Naive B cell (primary cell): Measurements from ENCODE around the gene NCAPD3. TPM values are rescaled to one million over a fixed set of nuclear protein-coding genes. Genes with fewer than 3 reads are reported as not detected.
"Not testable (repeated sequence)": the region's sequence is repeated elsewhere in the genome, so short reads cannot be mapped to it uniquely, and the experiment has no call there.

Experiments used
- ATAC-seq, 2 donors: fragments of 150-1000 bp; cut with Tn5 transposase; 2 replicates each; pipeline ENCODE4 v1.10.0; 2021; ENCODE audit warnings: low read depth in 2 of 2, mild to moderate bottlenecking in 2 of 2, moderate library complexity in 2 of 2
- DNase-seq: peaks from one replicate; pipeline ENCODE4 v3.0.0; 2022
- H3K27ac Mint-ChIP-seq, 6 donors: one replicate each; pipeline ENCODE4 v1.8.0; 2020 to 2022; ENCODE audit warnings: mild to moderate bottlenecking in 6 of 6, mixed read lengths in 6 of 6, moderate library complexity in 5 of 6, inconsistent platforms in 2 of 6
- H3K27me3 Mint-ChIP-seq, 3 donors: one replicate each; pipeline ENCODE4 v1.8.0; 2021 to 2022; ENCODE audit warnings: mixed read lengths in 3 of 3, mild to moderate bottlenecking in 1 of 3
- H3K36me3 Mint-ChIP-seq, 2 donors: one replicate each; pipeline ENCODE4 v1.8.0; 2020 to 2022; ENCODE audit warnings: mixed read lengths in 2 of 2, inconsistent platforms in 1 of 2, mild to moderate bottlenecking in 1 of 2
- H3K4me1 Mint-ChIP-seq, 3 donors: one replicate each; pipeline ENCODE4 v1.8.0; 2020 to 2022; ENCODE audit warnings: mixed read lengths in 3 of 3, inconsistent platforms in 1 of 3, mild to moderate bottlenecking in 1 of 3, moderate library complexity in 1 of 3
- H3K4me3 Mint-ChIP-seq, 8 donors: one replicate each; pipeline ENCODE4 v1.8.0; 2020 to 2022; ENCODE audit warnings: mild to moderate bottlenecking in 8 of 8, mixed read lengths in 8 of 8, moderate library complexity in 8 of 8, inconsistent platforms in 2 of 8
- H3K9me3 Mint-ChIP-seq, 7 donors: one replicate each; pipeline ENCODE4 v1.8.0; 2020 to 2022; ENCODE audit warnings: mixed read lengths in 7 of 7, mild to moderate bottlenecking in 5 of 7, inconsistent platforms in 2 of 7, moderate library complexity in 1 of 7
- polyA plus RNA-seq, 6 donors: library from polyadenylated mRNA; unstranded; fragments of 300-500 nt; fragmentation: Illumina TruSeq; gene quantifications; one replicate each; pipeline ENCODE4 v1.2.3, GENCODE V29; 2021; ENCODE audit warnings: low read depth in 6 of 6

Gene NCAPD3
- polyA plus RNA-seq, 6 donors from 2014 or later: 6.2 to 13.2 (median 8.6) TPM

DNA sequence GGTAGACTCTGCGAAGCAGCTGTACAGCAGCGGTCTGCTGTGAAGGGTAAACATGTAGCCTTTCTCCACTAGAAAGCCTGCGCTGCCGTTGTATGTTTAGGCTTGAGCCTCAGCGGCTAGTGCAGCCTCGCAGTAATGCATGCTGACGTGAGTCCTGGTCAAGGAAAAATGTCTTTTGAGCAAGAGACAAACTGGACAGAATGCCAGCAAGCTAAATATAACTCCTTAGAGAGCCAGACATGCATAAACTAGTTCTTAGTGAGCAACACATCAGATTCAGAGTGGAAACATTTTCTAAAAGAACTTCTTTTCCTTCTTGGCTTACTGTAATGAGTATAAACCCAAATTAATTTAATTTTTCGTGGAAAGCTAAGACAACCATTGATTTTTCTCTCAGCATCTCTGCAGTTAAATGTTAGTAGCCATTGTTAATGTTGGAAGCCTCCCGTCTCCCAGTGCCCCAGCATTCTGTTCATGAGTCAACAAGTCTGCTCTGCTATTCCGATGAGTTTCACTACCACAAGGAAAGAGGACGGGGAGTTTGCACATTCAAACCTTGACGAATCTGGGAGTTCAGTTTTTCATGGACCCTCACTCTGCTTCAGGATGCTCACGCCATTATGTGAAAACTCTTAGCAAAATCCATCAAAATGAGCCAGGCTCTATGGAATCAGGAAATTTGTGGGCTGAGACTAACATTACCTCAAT is 103.5 kb downstream of the NCAPD3 start:
- no peak overlapping the region for H3K27ac Mint-ChIP-seq
- peaks cover 17 to 23% (median 20%) of the 10 kb centered on the region in 3 donors for H3K27me3 Mint-ChIP-seq
- ATAC-seq (no peak), DNase-seq (no peak)
- H3K36me3 Mint-ChIP-seq: peaks cover 14 to 19% of the 10 kb centered on the region in 2 donors
- H3K4me1 Mint-ChIP-seq: peaks cover 13 to 15% (median 14%) of the 10 kb centered on the region in 3 donors
- H3K9me3 Mint-ChIP-seq: no peaks in the 10 kb centered on the region
- no peak overlapping the region for H3K4me3 Mint-ChIP-seq

DNA sequence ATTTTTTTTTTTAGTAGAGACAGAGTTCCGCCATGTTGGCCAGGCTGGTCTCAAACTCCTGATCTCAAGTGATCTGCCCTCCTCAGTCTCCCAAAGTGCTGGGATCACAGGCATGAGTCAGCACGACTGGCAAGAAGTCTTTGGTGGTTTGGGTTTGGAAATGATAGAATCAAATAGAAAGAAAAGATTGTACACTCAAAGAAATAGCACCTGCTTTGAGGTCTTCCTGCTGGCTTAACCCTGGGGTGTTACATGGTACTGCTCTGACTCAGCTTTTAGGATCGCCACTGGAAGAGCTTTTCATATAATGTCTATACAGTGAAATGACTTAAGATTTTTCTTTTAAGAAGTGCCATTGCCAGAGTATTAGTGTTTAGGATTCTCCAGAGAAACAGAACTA is 104.7 kb downstream of the NCAPD3 start:
- Mint-ChIP-seq H3K4me1 (peaks cover 5 to 12% (median 7%) of the 10 kb centered on the region in 3 donors), H3K36me3 (peaks cover 14 to 17% of the 10 kb centered on the region in 2 donors), H3K9me3 (peaks cover 0 to under 1% (median 0%) of the 10 kb centered on the region in 7 donors), H3K27me3 (peaks cover 12 to 16% (median 15%) of the 10 kb centered on the region in 3 donors), H3K4me3 (no peak overlapping the region), H3K27ac (no peak overlapping the region)
- ATAC-seq (no peak), DNase-seq (no peak)

DNA sequence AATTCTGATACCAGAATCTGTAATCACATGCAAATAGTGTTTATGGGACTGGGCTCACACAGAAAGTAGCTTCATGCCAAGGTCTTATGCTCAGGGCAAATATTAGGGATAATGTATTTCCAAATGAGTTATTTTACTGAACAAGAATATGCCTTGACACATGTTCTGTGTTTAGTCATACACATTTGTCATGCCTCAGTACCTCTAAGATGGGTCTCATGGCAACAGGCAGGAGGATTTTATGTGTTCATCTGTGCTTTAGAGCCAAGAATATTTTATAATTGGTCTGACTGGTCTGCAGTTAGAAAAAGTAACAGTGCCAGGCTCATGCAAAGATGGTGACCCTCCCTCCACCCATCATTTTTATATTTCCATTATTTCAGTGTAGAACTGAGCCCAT is 105.8 kb downstream of the NCAPD3 start:
- H3K36me3 Mint-ChIP-seq: peaks cover 10 to 14% of the 10 kb centered on the region in 2 donors
- H3K4me3 Mint-ChIP-seq: no peak overlapping the region
- peak overlapping the region in 2 of 6 donors; percentile 50 to 61 for H3K27ac Mint-ChIP-seq
- peaks cover 0 to 4% (median 0%) of the 10 kb centered on the region in 7 donors for H3K9me3 Mint-ChIP-seq
- no peak for ATAC-seq
- peaks cover 6 to 10% (median 8%) of the 10 kb centered on the region in 3 donors for H3K27me3 Mint-ChIP-seq
- no peak for DNase-seq
- H3K4me1 Mint-ChIP-seq: peaks cover 0 to 12% (median 0%) of the 10 kb centered on the region in 3 donors

DNA sequence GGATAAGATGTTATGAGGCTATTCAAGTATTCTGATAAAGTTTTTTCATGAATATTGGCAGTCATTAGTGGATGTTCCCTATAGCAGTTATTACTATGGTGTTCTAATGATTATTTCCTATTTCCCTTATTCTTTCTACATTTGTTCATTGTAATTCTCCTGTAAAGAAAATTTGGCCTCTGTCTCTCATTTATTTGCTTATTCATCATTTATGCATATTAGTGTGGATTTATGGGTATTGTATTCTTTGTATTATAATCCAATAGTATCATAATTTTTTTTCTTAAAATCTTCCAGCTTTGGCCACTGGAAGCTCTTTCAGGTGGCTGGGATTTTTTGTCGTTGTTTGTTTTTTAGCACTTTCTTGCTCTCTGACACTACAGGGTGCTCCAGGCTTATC is 107.6 kb downstream of the NCAPD3 start:
- ATAC-seq: no peak
- H3K27ac Mint-ChIP-seq: no peak overlapping the region
- peaks cover 0 to 9% (median 0%) of the 10 kb centered on the region in 3 donors for H3K4me1 Mint-ChIP-seq
- H3K36me3 Mint-ChIP-seq: peaks cover 13 to 20% of the 10 kb centered on the region in 2 donors
- peaks cover 0 to 7% (median 2%) of the 10 kb centered on the region in 7 donors for H3K9me3 Mint-ChIP-seq
- peaks cover 0 to 8% (median 0%) of the 10 kb centered on the region in 3 donors for H3K27me3 Mint-ChIP-seq
- no peak for DNase-seq
- H3K4me3 Mint-ChIP-seq: no peak overlapping the region

DNA sequence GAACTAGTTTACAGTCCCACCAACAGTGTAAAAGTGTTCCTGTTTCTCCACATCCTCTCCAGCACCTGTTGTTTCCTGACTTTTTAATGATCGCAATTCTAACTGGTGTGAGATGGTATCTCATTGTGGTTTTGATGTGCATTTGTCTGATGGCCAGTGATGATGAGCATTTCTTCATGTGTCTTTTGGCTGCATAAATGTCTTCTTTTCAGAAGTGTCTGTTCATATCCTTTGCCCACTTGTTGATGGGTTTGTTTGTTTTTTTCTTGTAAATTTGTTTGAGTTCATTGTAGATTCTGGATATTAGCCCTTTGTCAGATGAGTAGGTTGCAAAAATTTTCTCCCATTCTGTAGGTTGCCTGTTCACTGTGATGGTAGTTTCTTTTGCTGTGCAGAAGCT is 110.0 kb downstream of the NCAPD3 start:
- peaks cover 0 to 17% (median 8%) of the 10 kb centered on the region in 7 donors for H3K9me3 Mint-ChIP-seq
- peaks cover 6 to 15% of the 10 kb centered on the region in 2 donors for H3K36me3 Mint-ChIP-seq
- H3K4me1 Mint-ChIP-seq, H3K27me3 Mint-ChIP-seq, ATAC-seq, H3K27ac Mint-ChIP-seq, DNase-seq, H3K4me3 Mint-ChIP-seq: not testable (repeated sequence)

DNA sequence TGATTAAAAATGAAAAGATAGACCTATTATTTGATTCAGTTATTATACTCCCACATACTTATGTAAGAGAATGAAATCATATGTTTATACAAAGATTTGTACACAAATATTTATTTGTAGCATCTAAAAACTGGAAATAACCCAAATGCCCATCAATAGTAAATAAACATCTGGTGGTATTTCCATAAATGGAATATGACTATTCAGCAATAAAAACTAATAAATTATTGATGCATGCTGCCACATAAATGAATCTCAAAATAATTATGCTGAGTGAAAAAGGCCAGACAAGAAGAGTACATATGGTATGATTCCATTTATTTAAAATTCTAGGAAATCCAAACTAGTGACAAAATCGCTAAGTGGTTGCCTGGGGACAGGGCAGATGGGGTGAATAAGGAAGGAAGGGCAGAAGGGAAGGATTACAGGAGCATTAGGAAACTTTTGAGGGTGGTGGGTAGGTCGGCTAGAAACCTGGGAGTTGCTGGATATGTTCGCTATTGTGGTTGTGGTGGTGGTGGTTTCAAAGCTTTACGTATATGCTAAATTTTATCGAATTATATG is 113.4 kb downstream of the NCAPD3 start:
- Mint-ChIP-seq H3K4me3 (no peak overlapping the region), H3K27me3 (no peaks in the 10 kb centered on the region), H3K27ac (no peak overlapping the region), H3K9me3 (peaks cover 0 to 34% (median 22%) of the 10 kb centered on the region in 7 donors), H3K36me3 (peaks cover 6 to 9% of the 10 kb centered on the region in 2 donors), H3K4me1 (peaks cover 0 to 2% (median 0%) of the 10 kb centered on the region in 3 donors)
- no peak for ATAC-seq
- DNase-seq: no peak

Other genes with a start within 250 kb of the NCAPD3 start
- gene JAM3, start 154.9 kb downstream of the NCAPD3 start, polyA plus RNA-seq: 10 to 100 TPM in 1 of 6 donors, 1 to 10 TPM in 5; 5.3 to 10.6 (median 6.5) TPM
- 10 to 100 TPM; 12.1 to 18.2 (median 14.7) TPM for gene VPS26B, start 704 bp upstream of the NCAPD3 start, polyA plus RNA-seq
- 100 to 1,000 TPM in 1 of 6 donors, 10 to 100 TPM in 5; 60.5 to 109 (median 71.1) TPM for gene THYN1, start 29.4 kb upstream of the NCAPD3 start, polyA plus RNA-seq
- gene ACAD8, start 29.6 kb upstream of the NCAPD3 start, polyA plus RNA-seq: 10 to 100 TPM; 13.0 to 17.1 (median 14.1) TPM
- not detected for gene GLB1L3, start 52.4 kb upstream of the NCAPD3 start, polyA plus RNA-seq
- under 1 TPM in 3 of 6 donors, not detected in 3; 0.09 to 0.25 (median 0.19) TPM for gene GLB1L2, start 108.0 kb upstream of the NCAPD3 start, polyA plus RNA-seq
- not detected for gene B3GAT1, start 188.3 kb upstream of the NCAPD3 start, polyA plus RNA-seq